ENCODE data around the gene BAX. TPM values are rescaled to one million over a fixed set of nuclear protein-coding genes. Genes with fewer than 3 reads are reported as not detected.

BAX gene
- total RNA-seq, 1 donor from 2014 or later, result 141 TPM

- H3K27ac Mint-ChIP-seq, result peak overlapping the region; percentile 96
- peak overlapping the region; percentile 99 for H3K4me3 Mint-ChIP-seq (ENCODE audit: low read depth)
- H3K27me3 Mint-ChIP-seq, result no peaks in the 10 kb centered on the region
- no peak for TF ChIP-seq CTCF (IDR thresholded peaks at IDR 0.05; ENCODE audit: unreplicated experiment)
- DNase-seq (ENCODE audit: low spot score, unreplicated experiment), result no peak
- peaks cover 8% of the 10 kb centered on the region for H3K36me3 Mint-ChIP-seq (ENCODE audit: insufficient read depth)
- H3K4me1 Mint-ChIP-seq (ENCODE audit: low read depth), result peaks cover 19% of the 10 kb centered on the region
- H3K9me3 Mint-ChIP-seq (ENCODE audit: low read depth), result no peaks in the 10 kb centered on the region
These were observed 38.0 kb downstream of the BAX start for GRCh38 chr19:48992581-48993174.

GRCh38 chr19:48993175-48994034 is 38.7 kb downstream of the BAX start, which contains the start of the genes GYS1 and RUVBL2:
TSS of gene GYS1 (minus strand) at chr19:48993309. CDS start at chr19:48993112, 197 bp downstream.
TSS of gene RUVBL2 (plus strand) at chr19:48993887. CDS start at chr19:48993912, 25 bp downstream.
- H3K9me3 Mint-ChIP-seq (ENCODE audit: low read depth), result no peaks in the 10 kb centered on the region
- peak within 1 kb of the TSS; percentile 97 for H3K27ac Mint-ChIP-seq
- no peaks in the 10 kb centered on the region for H3K27me3 Mint-ChIP-seq
- TF ChIP-seq CTCF (IDR thresholded peaks at IDR 0.05; ENCODE audit: unreplicated experiment), result peak; percentile 93
- peak within 1 kb of the TSS; percentile 99 for H3K4me3 Mint-ChIP-seq (ENCODE audit: low read depth)
- peak; percentile 99 for DNase-seq (ENCODE audit: low spot score, unreplicated experiment)
- peaks cover 20% of the 10 kb centered on the region for H3K4me1 Mint-ChIP-seq (ENCODE audit: low read depth)
- peaks cover 3% of the 10 kb centered on the region for H3K36me3 Mint-ChIP-seq (ENCODE audit: insufficient read depth)

- Mint-ChIP-seq H3K27me3 (no peaks in the 10 kb centered on the region), H3K9me3 (ENCODE audit: low read depth) (no peaks in the 10 kb centered on the region), H3K4me1 (ENCODE audit: low read depth) (peaks cover 20% of the 10 kb centered on the region), H3K36me3 (ENCODE audit: insufficient read depth) (peaks cover 3% of the 10 kb centered on the region), H3K27ac (peak overlapping the region; percentile 97), H3K4me3 (ENCODE audit: low read depth) (peak overlapping the region; percentile 99)
- no peak for DNase-seq (ENCODE audit: low spot score, unreplicated experiment)
- no peak for TF ChIP-seq CTCF (IDR thresholded peaks at IDR 0.05; ENCODE audit: unreplicated experiment)
These were observed 39.3 kb downstream of the BAX start for GRCh38 chr19:48994035-48994386.

GRCh38 chr19:48997972-48998371 is 43.3 kb downstream of the BAX start:
- no peaks in the 10 kb centered on the region for H3K27me3 Mint-ChIP-seq
- no peaks in the 10 kb centered on the region for H3K9me3 Mint-ChIP-seq (ENCODE audit: low read depth)
- DNase-seq (ENCODE audit: low spot score, unreplicated experiment), result peak; percentile 53
- peak; percentile 60 for TF ChIP-seq CTCF (IDR thresholded peaks at IDR 0.05; ENCODE audit: unreplicated experiment)
- H3K36me3 Mint-ChIP-seq (ENCODE audit: insufficient read depth), result peaks cover 2% of the 10 kb centered on the region
- no peak overlapping the region for H3K4me3 Mint-ChIP-seq (ENCODE audit: low read depth)
- peaks cover 14% of the 10 kb centered on the region for H3K4me1 Mint-ChIP-seq (ENCODE audit: low read depth)
- peak overlapping the region; percentile 44 for H3K27ac Mint-ChIP-seq

- Mint-ChIP-seq H3K9me3 (ENCODE audit: low read depth) (no peaks in the 10 kb centered on the region), H3K4me3 (ENCODE audit: low read depth) (no peak overlapping the region), H3K36me3 (ENCODE audit: insufficient read depth) (peaks cover 3% of the 10 kb centered on the region), H3K27ac (peak overlapping the region; percentile 42), H3K27me3 (no peaks in the 10 kb centered on the region), H3K4me1 (ENCODE audit: low read depth) (peaks cover 7% of the 10 kb centered on the region)
- DNase-seq (ENCODE audit: low spot score, unreplicated experiment), result peak; percentile 49
- peak; percentile 74 for TF ChIP-seq CTCF (IDR thresholded peaks at IDR 0.05; ENCODE audit: unreplicated experiment)
These were observed 45.0 kb downstream of the BAX start for GRCh38 chr19:48999481-49000325.
